D721Med (cell line): ENCODE results near the gene FNDC7.

Experiments
- DNase-seq: peaks from one replicate; pipeline ENCODE4 v3.0.0; 2011; ENCODE audit warnings: low spot score; ENCODE audit not compliant: insufficient read length
- FAIRE-seq: peaks from 2 replicates; lab custom pipeline; 2011; peaks lifted over from hg19 to GRCh38; lab: Jason Lieb, UNC
- TF ChIP-seq, protein P1 (sequence below): IDR thresholded peaks from 2 replicates; pipeline ENCODE4 v1.5.1; 2012; ENCODE audit warnings: mild to moderate bottlenecking, control low read depth; ENCODE audit not compliant: insufficient read depth; ENCODE audit errors: missing control alignments

Gene FNDC7

DNA sequence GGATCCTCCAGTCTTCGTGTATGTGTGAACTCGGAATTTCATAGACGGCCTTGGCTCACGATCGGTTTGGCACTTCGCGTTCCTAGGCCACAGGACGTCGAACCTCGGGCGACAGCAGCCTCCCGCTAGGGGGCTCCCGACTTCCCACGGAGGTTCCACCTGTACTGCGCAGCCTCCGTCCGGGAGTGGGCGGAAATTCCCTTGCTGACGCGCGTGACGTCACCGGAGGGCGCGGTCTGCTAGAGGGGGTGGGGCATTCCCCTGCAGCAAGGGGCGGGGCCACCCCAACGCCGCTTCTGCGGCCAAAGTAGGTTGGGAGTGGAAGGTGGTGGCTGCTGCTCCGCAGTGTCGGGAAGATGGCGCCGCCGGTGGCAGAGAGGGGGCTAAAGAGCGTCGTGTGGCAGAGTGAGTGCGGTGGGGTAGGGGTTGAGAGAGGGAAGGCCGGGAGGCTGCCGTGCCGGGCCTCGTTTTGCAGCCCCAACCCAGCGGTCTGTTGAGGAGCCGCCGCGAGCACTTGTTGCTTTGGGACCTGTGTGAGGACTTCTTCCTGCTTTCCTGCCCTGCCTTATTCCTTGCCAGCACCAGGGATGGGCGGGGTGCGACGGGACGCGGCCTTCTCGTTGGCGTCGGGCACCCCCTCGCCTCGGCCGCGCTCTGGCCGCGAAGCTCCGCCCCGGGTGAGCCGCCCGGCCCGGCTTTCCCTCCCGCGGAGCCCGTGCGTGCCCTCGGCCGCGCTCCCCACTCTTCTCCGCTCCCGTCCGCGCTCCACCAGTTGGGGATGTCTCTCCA is 33.9 kb downstream of the FNDC7 start, which contains the start of gene STXBP3:
Gene STXBP3 (plus strand): TSS at position 293 of the 789 bp plus-strand sequence. CDS start 64 bp downstream, at position 357.
- TF ChIP-seq, protein P1, sequence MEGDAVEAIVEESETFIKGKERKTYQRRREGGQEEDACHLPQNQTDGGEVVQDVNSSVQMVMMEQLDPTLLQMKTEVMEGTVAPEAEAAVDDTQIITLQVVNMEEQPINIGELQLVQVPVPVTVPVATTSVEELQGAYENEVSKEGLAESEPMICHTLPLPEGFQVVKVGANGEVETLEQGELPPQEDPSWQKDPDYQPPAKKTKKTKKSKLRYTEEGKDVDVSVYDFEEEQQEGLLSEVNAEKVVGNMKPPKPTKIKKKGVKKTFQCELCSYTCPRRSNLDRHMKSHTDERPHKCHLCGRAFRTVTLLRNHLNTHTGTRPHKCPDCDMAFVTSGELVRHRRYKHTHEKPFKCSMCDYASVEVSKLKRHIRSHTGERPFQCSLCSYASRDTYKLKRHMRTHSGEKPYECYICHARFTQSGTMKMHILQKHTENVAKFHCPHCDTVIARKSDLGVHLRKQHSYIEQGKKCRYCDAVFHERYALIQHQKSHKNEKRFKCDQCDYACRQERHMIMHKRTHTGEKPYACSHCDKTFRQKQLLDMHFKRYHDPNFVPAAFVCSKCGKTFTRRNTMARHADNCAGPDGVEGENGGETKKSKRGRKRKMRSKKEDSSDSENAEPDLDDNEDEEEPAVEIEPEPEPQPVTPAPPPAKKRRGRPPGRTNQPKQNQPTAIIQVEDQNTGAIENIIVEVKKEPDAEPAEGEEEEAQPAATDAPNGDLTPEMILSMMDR, result peak; percentile 69
- peak; percentile 77 for DNase-seq
- peak; percentile 11 for FAIRE-seq

DNA sequence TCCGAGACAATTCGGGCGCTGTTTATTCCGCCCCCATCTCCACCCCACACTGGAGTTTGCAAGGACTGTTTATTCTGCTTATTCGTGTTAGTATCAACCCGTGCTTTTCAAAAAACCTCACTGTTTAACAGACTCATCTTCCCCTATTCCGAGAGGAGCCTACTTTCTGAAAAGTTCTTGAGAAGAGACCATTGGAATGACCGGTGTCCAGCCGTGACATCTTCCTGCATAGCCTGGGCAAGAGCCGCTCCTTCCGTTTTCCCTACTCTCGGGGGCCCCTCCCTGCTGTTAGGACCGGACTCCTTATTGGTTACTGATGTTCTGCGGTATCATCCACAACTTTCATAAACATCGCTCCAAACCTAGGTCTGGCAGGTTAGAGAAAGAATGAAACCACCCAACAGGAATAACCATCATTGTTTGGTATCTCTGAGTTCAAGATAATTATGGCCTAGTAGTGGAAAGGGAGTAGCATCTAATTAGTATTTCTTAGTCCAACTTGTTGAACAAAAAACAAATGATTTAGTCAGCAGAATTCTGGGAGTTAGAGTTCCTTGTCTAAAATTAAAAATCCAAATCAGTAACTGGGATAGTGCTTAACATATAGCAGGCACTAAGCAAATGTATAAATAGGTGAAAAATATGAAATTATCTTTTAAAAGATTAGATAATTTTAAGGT is 34.6 kb downstream of the FNDC7 start:
- TF ChIP-seq, protein P1, result no peak
- peak; percentile 11 for FAIRE-seq

DNA sequence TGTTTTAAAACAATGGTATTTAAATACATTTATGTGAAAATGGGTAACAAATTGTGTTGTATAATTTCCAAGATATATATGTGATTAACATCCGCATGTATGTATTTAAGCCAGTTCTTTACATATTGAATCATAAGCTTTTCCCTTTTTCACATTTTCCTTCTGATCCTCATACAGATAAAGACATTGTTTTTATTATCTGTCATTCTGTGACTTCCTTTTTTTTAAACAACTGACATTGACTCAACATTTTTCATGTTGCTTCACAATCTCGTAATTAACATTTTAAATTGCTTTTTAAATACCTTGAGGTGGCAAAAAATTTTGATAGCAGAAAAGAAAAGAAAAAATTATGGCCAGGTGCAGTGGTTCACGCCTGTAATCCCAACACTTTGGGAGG is 35.2 kb downstream of the FNDC7 start:
- DNase-seq (no peak), FAIRE-seq (no peak)
- TF ChIP-seq, protein P1, result no peak

More for the DNA sequence above, 34.6 kb downstream of the FNDC7 start:
- DNase-seq, result no peak

DNA sequence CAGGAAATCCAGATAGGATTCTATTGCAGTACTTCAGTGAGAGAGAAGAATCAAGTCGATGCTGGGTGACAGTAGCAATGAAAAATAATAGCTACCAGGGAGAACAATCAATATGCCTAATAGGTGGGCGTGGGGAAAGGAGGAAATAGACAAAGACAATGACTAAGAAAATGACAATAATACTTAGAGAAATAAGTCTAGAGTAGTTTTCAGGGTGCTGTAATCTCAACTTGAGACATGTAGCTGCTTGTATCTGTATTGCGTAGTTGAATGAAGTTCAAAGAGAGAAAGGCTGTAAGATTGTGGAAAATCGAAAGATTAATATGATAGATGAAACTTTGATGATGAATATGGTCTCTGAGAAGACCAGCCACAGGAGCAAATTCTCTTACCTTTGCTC is 36.4 kb downstream of the FNDC7 start:
- DNase-seq (no peak), FAIRE-seq (no peak)
- TF ChIP-seq, protein P1, result no peak

DNA sequence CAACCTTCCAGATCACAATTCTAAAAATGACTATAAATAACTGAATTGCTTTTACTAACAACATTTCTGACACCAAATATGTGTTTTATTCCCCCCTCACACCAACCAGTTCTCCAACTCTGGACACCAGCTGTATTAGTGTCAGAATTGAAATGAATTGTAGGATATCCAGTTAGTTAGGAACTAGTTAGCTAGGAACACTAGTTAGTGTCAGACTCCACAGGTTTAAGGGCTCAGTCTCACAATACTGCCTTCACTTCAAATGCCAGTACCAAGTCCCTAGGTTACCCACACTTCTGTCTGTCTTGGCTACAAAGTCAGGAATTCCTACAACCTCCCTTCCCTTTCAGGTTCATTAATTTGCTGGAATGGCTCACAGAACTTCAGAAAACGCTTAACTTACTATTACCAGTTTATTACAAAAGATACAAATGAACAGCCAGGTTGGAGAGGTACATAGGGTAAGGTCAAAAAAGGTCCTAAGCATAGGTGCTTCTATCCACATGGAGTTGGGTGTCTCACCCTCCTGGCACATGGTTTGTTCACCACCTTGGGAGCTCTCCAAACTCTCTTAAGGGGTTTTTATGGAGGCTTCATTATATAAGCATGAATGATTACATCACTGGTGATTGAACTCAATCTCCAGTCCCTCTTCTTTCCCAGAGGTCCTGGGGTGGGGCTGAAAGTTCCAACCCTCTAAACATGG is 37.9 kb downstream of the FNDC7 start:
- no peak for FAIRE-seq
- TF ChIP-seq, protein P1, result no peak
- no peak for DNase-seq

DNA sequence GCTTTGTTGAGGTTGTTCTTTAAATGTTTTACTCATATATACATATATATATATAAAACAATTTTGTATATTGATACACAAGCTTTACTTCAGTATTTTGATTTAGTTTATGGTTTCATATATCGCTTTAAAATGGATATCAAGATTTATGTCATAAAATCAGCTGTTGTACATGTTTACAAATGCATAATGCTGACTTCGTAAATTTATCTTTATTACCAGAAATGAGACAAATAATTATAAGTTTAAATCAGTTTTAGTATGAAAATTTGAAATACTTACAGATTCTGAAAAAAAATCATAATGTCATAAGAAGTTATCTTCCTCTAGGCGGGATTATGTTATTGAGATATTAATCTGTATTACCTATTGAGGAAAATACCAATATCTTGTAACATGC is 40.7 kb downstream of the FNDC7 start:
- no peak for FAIRE-seq
- DNase-seq, result no peak
- TF ChIP-seq, protein P1, result no peak
